Activated naive CD4-positive, alpha-beta T cell treated with anti-CD3 and anti-CD28 coated beads, Interleukin-2, amount 50 U/mL, for 24 hours (primary cell): ENCODE measurements around the gene CLEC2A.

ENCODE experiments used
- H3K27ac Mint-ChIP-seq: one replicate; pipeline ENCODE4 v1.8.0; 2021; ENCODE audit warnings: mild to moderate bottlenecking, mixed read lengths
- H3K27me3 Mint-ChIP-seq: one replicate; pipeline ENCODE4 v1.8.0; 2021; ENCODE audit warnings: mixed read lengths
- H3K36me3 Mint-ChIP-seq: one replicate; pipeline ENCODE4 v1.8.0; 2021; ENCODE audit warnings: mixed read lengths
- H3K4me1 Mint-ChIP-seq: one replicate; pipeline ENCODE4 v1.8.0; 2021; ENCODE audit warnings: mixed read lengths
- H3K4me3 Mint-ChIP-seq: one replicate; pipeline ENCODE4 v1.8.0; 2021; ENCODE audit warnings: mild to moderate bottlenecking, mixed read lengths
- H3K9me3 Mint-ChIP-seq: one replicate; pipeline ENCODE4 v1.8.0; 2021; ENCODE audit warnings: mixed read lengths

The CLEC2A gene

DNA sequence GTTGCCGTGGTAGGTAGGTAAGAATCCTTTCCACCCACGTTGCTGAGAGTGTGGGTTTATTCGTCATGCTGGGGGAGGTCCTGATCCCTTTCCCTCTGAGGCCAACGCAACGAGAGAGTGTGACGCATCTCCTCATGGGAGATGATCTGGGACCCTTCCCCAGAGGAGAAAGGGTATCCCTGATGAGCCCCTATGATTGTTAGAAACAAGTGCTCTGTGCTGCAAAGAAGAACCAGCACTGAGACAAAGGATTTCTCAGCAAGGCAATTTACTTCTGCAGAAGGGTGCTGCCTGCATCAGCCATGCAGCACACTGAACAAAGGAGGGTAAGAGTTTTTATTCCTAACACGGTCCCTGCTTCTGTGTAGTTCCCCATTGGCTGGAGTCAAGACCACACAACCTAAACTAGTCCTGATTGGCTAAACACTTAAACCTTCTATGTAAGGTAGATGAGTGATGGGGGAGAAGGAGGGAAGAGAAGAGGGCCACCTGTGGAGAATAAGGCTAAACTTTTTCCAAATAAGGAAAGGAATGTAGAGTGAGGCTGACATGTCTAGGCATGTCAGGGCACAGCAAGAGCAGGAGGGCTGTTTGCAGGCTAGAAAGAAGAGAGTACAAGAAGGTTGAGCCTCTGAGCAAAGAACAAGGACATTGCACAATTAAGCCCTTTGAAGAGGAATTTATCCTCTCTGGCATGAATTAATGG lies 21.3 kb downstream of the CLEC2A start:
- Mint-ChIP-seq H3K27me3 (no peaks in the 10 kb centered on the region), H3K9me3 (peaks cover 5% of the 10 kb centered on the region), H3K27ac (peak overlapping the region; percentile 27), H3K4me1 (peaks cover 36% of the 10 kb centered on the region), H3K4me3 (no peak overlapping the region), H3K36me3 (peaks cover 14% of the 10 kb centered on the region)

DNA sequence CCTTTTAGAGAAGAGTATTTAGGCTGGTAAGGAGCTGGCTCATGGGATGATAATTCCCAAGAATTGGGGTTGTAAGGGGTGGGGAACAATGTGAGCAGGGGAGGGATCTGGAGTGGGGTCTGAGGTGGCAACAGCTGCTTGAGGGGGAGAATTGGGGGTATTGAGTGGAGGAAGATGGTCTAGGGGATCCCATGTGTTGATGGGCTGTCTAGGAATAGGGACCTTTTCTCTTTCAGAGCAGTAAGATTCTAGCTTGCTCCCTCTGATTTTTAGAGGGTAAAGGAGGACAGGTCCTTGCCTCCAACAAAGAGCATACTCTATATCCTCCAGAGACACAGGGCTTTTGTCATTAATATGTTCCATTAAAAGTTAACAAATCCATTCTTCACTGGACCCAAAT lies 22.4 kb downstream of the CLEC2A start:
- peaks cover 14% of the 10 kb centered on the region for H3K36me3 Mint-ChIP-seq

GRCh38 chr12:9908350-9908749 lies 23.8 kb downstream of the CLEC2A start:
- no peaks in the 10 kb centered on the region for H3K27me3 Mint-ChIP-seq
- H3K4me3 Mint-ChIP-seq, result no peak overlapping the region
- no peak overlapping the region for H3K27ac Mint-ChIP-seq
- H3K9me3 Mint-ChIP-seq, result peaks cover 5% of the 10 kb centered on the region
- H3K4me1 Mint-ChIP-seq, result peaks cover 42% of the 10 kb centered on the region
- H3K36me3 Mint-ChIP-seq, result peaks cover 14% of the 10 kb centered on the region

More for the DNA sequence above, 22.4 kb downstream of the CLEC2A start:
- peaks cover 42% of the 10 kb centered on the region for H3K4me1 Mint-ChIP-seq
- H3K27me3 Mint-ChIP-seq, result no peaks in the 10 kb centered on the region
- peaks cover 5% of the 10 kb centered on the region for H3K9me3 Mint-ChIP-seq
- no peak overlapping the region for H3K4me3 Mint-ChIP-seq
- H3K27ac Mint-ChIP-seq, result no peak overlapping the region

DNA sequence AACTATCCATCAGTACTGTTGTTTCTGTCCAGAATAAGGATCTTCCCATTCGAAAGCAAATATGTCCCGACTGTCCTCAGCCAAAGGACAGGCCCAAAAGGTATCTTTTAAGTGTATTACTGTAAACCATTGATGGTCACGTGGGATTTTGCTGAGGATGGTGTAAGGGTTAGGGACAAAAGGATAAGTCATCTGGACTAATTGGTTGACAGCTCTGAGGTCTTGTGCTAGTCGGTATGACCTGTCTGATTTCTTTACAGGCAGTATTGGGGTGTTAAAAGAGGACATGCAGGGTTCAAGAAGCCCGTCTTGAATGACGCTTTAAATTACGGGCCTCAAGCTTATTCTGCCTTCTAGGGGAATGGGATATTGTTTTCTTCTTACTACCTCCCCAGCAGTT lies 24.4 kb downstream of the CLEC2A start:
- Mint-ChIP-seq H3K4me3 (no peak overlapping the region), H3K27me3 (no peaks in the 10 kb centered on the region), H3K4me1 (peaks cover 41% of the 10 kb centered on the region), H3K27ac (peak overlapping the region; percentile 65), H3K9me3 (peaks cover 5% of the 10 kb centered on the region), H3K36me3 (peaks cover 18% of the 10 kb centered on the region)

GRCh38 chr12:9906873-9907272 lies 25.3 kb downstream of the CLEC2A start:
- Mint-ChIP-seq H3K4me3 (peak overlapping the region; percentile 64), H3K4me1 (peaks cover 38% of the 10 kb centered on the region), H3K9me3 (peaks cover 5% of the 10 kb centered on the region), H3K27me3 (no peaks in the 10 kb centered on the region), H3K27ac (peak overlapping the region; percentile 89), H3K36me3 (peaks cover 18% of the 10 kb centered on the region)

- peaks cover 24% of the 10 kb centered on the region for H3K4me1 Mint-ChIP-seq
- H3K27me3 Mint-ChIP-seq, result no peaks in the 10 kb centered on the region
- H3K9me3 Mint-ChIP-seq, result no peaks in the 10 kb centered on the region
- no peak overlapping the region for H3K4me3 Mint-ChIP-seq
- H3K36me3 Mint-ChIP-seq, result peaks cover 9% of the 10 kb centered on the region
- H3K27ac Mint-ChIP-seq, result no peak overlapping the region
Observed at GRCh38 chr12:9902539-9903228, 29.5 kb downstream of the CLEC2A start.

DNA sequence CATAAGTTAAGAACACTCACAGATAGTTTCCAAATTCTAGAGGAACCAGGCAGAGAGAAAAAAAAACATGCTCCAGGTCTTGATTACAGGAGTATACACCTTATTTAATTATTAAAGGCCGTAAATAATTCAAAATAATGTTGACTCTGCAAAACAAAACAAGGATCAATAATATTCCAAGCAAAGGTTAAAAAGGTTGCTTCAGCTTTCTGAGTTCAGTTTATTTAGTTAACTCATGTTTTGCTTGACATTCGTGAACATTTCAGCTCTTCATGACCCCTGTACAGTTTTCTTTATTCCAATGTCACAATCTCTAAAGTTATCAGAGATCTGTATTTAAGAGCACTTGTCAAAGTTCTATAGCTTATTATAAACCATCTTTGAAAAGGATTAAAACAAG lies 31.2 kb downstream of the CLEC2A start:
- Mint-ChIP-seq H3K4me3 (no peak overlapping the region), H3K27me3 (no peaks in the 10 kb centered on the region), H3K4me1 (peaks cover 7% of the 10 kb centered on the region), H3K9me3 (no peaks in the 10 kb centered on the region), H3K27ac (no peak overlapping the region), H3K36me3 (peaks cover 9% of the 10 kb centered on the region)

DNA sequence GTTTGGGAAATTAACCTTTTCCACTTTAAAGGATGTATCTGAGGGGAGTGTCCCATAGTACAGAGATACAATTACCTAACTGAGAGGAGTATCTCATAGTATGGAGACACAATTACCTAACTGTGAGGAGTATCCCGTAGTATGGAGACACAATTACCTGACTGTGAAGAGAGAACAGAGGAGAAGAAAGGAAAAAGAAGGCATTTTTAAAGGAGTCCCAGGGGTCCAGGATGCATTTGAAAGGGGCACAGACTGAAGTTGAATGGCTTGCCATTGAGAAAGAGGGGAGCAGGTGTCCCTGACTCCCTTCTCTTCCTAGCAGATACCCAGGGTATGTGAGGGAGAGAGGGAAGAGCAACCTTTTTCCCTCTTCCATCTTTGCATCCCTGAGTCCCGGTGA lies 33.0 kb downstream of the CLEC2A start:
- H3K4me3 Mint-ChIP-seq, result no peak overlapping the region
- H3K27me3 Mint-ChIP-seq, result no peaks in the 10 kb centered on the region
- H3K36me3 Mint-ChIP-seq, result peaks cover 9% of the 10 kb centered on the region
- no peak overlapping the region for H3K27ac Mint-ChIP-seq
- H3K4me1 Mint-ChIP-seq, result peaks cover 1% of the 10 kb centered on the region
- H3K9me3 Mint-ChIP-seq, result no peaks in the 10 kb centered on the region

DNA sequence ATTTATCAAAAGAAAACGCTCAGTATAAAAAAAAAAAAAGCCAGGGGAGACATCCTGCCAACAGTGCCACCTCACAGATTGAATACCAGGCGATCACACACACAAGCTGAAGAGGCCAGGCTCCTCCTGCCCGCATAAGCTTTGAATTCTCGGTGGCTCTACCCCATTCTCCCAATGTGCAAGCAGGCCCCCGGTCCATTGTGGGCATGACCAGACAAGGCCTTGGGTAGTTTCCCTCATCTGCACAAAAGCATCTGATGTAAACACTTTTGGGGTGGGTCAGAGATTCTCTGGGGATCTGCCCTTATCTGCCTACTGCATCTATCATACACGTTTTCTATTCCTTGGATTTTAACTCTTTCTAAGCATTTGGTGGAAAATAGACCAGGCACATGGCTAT lies 34.6 kb downstream of the CLEC2A start:
- Mint-ChIP-seq H3K36me3 (peaks cover 2% of the 10 kb centered on the region), H3K4me1 (peaks cover 5% of the 10 kb centered on the region), H3K9me3 (no peaks in the 10 kb centered on the region), H3K27ac (no peak overlapping the region), H3K27me3 (no peaks in the 10 kb centered on the region), H3K4me3 (no peak overlapping the region)

GRCh38 chr12:9895215-9895971 lies 36.8 kb downstream of the CLEC2A start:
- Mint-ChIP-seq H3K4me1 (peaks cover 5% of the 10 kb centered on the region), H3K27ac (no peak overlapping the region), H3K9me3 (no peaks in the 10 kb centered on the region), H3K4me3 (no peak overlapping the region), H3K36me3 (no peaks in the 10 kb centered on the region), H3K27me3 (no peaks in the 10 kb centered on the region)

- no peak overlapping the region for H3K27ac Mint-ChIP-seq
- H3K27me3 Mint-ChIP-seq, result no peaks in the 10 kb centered on the region
- H3K4me1 Mint-ChIP-seq, result peaks cover 6% of the 10 kb centered on the region
- no peaks in the 10 kb centered on the region for H3K36me3 Mint-ChIP-seq
- H3K9me3 Mint-ChIP-seq, result no peaks in the 10 kb centered on the region
- no peak overlapping the region for H3K4me3 Mint-ChIP-seq
Observed at GRCh38 chr12:9888665-9889273, 43.4 kb downstream of the CLEC2A start.

GRCh38 chr12:9883175-9883574 lies 49.0 kb downstream of the CLEC2A start:
- Mint-ChIP-seq H3K4me3 (no peak overlapping the region), H3K27me3 (no peaks in the 10 kb centered on the region), H3K27ac (no peak overlapping the region), H3K9me3 (no peaks in the 10 kb centered on the region), H3K4me1 (peaks cover 5% of the 10 kb centered on the region), H3K36me3 (no peaks in the 10 kb centered on the region)

GRCh38 chr12:9881988-9882387 lies 50.2 kb downstream of the CLEC2A start:
- no peak overlapping the region for H3K4me3 Mint-ChIP-seq
- H3K27ac Mint-ChIP-seq, result no peak overlapping the region
- H3K4me1 Mint-ChIP-seq, result peaks cover 5% of the 10 kb centered on the region
- H3K36me3 Mint-ChIP-seq, result no peaks in the 10 kb centered on the region
- no peaks in the 10 kb centered on the region for H3K9me3 Mint-ChIP-seq
- H3K27me3 Mint-ChIP-seq, result no peaks in the 10 kb centered on the region

DNA sequence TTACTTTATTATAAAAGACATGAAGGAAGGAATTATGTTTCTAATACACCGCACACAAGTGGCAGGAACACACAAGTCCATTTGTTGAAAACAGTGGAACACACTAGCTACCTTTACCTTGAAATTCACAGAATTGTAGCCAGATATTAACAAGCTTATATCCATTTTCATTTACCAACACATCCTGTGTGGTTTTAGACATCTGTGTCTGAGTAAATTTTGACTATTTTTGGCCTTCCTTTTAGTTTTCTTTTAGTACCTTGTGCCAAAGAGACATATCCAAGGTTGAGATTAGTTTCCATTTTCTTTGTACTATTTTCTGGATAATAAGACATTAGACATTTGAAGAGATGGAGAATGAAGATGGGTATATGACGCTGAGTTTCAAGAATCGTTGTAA lies 50.9 kb downstream of the CLEC2A start, which contains the start of gene KLRF2:
KLRF2 (plus strand) TSS at position 244 of the 400 bp plus-strand sequence; CDS start at position 351, 107 bp downstream.
- Mint-ChIP-seq H3K4me1 (peaks cover 5% of the 10 kb centered on the region), H3K27me3 (no peaks in the 10 kb centered on the region), H3K27ac (no peak within 1 kb of the TSS), H3K9me3 (no peaks in the 10 kb centered on the region), H3K36me3 (no peaks in the 10 kb centered on the region), H3K4me3 (no peak within 1 kb of the TSS)

DNA sequence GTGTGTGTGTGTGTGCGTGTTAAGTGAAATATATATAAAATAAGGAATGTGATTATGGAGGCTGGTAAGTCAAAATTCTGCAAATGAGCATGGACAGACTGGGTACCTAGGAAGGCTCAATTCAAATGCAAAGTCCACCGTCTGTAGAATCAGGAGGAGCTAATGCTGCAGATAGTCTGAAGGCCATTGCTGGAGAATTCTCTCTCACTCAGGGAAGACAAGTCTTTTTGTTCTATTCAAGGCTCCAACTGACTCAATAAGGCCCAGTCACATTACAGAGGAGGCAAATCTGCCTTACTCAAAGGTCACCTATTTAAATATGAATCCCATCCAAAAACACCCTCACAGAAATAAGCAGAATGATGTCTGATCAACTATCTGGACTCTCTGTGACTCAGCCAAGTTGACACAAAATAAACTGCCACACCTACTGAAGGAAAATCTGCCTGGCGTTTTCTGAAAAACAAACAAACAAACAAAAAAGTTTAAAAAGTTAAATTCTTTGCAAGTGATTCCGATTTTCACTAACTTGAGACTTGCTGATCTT lies 51.6 kb downstream of the CLEC2A start:
- Mint-ChIP-seq H3K4me3 (no peak overlapping the region), H3K36me3 (no peaks in the 10 kb centered on the region), H3K9me3 (no peaks in the 10 kb centered on the region), H3K27me3 (no peaks in the 10 kb centered on the region), H3K4me1 (peaks cover 5% of the 10 kb centered on the region), H3K27ac (no peak overlapping the region)
